DMS79 (cell line): ENCODE measurements around the gene USP43.
"Not testable (repeated sequence)": the region's sequence is repeated elsewhere in the genome, so short reads cannot be mapped to it uniquely, and the experiment has no call there.

Experiments used
- DNase-seq: peaks from one replicate; lab custom pipeline; 2025; lab: John Stamatoyannopoulos, UW

Gene USP43

DNA sequence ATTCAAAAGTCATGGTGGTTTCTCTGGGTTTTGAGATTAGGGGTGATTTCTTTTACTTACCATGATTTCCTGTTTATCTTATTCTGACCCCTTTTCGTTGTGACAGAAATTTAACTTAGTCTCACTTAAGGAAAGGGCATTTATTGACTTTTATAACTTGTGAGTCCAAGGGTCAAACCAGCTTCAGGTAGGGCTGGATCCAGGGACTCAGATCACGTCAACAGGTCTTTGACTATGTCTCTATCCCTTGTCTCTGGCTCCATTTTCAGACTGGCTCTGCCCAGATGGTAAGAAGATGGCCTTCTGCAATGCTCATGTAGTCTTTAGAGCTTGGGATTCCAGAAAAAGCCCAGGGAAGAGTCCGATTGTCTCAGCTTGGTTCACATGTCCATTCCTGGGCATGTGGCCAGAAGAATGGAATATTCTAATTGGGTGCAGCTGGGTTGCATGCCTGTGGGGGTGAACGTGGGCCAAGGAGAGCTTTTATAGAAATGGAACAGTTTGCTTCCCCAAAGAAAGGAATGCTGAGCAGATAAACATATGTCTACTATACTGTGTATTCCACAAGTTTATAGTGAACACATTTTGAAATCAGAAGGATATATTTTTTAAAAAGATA, 13.4 kb downstream of the USP43 start:
- no peak for DNase-seq

DNA sequence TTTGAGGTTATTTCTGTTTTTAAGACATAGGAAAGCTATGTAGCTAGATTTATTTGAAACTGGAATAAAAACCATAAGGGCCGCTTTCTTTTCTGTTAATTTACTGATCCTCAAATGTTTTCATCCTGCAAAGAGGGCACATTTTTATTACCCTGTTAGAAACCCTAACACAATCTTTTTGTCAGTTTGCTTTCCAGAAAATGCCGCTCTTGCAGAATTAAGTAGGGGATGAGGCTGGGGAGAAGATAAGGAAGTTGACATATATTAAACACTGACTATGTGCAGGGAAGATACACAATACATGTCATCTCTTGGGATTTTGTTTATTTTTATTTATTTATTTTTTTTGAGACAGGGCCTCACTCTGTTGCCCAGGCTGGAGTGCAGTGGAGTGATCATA, 15.7 kb downstream of the USP43 start:
- no peak for DNase-seq

DNA sequence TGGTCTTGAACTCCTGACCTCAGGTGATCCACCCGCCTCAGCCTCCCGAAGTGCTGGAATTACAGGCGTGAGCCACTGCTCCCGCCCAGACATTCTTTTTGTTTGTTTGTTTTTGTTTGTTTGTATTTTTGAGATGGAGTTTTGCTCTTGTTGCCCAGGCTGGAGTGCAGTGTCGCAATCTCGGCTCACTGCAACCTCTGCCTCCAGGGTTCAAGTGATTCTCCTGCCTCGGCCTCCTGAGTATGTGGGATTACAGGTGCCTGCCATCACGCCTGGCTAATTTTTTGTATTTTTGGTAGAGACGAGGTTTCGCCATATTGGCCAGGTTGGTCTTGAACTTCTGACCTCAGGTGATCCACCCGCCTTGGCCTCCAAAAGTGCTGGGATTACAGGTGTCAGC, 18.2 kb downstream of the USP43 start:
- not testable (repeated sequence) for DNase-seq

DNA sequence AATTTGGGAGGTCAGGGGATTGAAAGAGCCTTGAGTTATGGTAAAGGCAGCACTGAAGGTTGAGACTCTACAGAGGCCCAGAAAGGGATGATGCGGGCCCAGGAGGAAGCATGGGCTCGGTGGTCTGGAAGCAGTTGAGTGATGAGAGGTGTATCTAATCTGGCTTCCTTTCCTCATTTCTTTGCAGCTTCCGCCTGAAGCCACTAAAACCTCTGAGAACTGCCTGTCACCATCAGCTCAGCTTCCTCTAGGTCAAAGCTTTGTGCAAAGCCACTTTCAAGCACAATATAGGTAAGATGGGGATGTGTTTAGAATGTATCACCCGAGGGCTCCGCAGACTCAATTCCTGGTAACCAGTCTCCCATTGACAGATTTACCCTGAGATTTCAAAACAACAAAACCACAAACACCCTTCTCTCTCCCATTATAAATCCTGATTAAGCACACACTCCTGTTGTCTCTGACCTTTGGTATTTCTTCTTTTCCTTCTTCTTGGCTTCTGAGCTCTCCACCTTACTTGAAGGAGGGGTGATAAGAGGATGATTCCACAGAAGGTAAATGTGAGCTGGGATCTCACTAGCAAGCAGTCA, 21.2 kb downstream of the USP43 start:
- no peak for DNase-seq

DNA sequence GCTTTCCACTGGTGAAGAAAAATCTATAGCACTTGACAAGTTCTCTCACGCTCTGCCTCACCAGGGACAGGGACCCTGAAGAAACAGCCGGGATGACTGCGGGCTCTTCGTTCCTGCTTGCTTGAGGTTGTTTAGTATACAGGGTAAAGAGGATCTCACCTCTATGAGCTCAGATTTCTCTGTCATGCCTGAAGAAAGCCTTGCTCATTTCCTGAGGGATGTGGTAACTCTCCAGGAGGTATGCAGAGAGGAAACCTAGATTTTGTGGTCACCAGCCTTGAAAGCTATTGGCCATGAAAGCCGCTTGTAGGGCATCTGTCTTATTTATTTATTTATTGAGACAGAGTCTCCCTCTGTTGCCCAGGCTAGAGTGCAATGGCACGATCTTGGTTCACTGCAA, 23.2 kb downstream of the USP43 start:
- DNase-seq = no peak

DNA sequence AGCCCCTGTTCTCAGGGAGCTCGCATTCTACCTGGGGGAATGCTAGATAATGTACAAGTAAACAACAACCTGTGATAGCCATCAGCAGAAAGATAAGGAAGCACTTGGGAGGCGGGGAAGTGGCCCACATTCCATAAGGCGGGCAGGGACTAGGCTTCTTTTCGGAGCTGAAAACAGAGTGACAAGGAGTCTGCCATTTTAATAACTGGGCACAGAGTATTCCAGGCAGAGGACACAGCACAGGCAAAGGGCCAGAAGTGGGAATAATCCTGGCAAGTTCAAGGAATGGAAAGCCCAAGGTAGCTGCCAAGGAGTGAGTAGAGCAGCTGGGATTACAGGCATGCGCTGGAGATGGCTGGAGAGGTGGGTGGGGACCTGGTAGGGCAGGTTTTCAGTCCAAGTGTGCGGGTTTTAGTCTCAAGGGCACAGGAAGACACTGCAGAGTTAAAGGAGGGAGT, 24.3 kb downstream of the USP43 start:
- no peak for DNase-seq

DNA sequence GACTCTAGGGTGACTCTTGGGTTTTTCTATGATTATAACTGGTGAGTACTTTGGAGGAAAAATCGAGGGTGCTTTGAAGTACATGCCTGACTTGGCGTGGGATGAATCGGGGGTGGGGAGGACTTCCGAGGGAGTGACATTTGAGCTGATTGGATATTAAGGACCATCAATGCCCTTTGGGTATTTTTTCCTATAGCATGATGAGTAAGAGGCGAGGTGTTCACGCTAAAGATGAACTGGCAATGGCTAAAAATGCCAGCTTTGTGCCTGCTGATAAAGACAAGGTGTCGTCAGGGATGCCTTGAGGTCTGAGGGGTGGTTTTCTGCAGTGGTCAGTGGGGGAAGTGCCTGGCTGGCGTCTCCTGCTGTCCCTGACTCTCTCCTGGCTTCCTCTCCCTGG, 25.3 kb downstream of the USP43 start:
- DNase-seq = no peak

DNA sequence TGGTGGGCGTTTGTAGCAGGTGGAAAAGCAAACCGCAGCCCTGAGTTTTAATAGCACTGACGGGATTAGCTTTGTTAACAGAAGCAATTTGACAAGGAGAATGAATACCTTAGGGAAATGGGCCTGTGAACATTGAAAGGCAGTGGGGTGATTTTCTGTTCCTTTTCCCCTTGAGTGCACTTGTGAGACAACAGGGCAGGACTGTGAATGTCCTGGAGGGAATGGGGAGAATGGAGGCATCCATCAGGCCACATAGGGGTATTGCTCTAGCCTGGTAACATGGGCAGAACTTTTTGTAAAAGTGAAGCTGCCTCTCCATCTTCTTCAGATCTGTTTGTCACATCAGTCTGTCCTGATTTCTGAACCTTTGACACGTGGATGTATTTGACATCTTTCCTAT, 26.2 kb downstream of the USP43 start:
- no peak for DNase-seq

DNA sequence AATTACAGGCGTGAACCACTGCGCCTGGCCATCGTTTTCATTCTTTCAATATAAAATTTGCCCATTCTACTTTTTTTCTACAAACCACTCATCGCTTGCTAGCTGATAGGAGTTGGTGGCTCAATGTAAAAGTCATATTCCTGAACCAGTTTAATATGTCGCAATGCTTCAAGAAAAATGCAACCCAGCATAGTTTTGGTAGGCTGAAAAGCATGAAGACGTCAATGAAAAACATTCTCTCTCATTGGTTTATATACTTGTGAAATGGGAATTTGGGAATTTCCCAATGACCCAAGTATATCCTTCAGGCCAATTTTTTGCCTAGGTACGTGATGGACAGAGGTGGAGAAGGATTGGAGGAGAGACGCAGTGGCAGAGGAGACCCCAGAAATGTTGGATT, 26.9 kb downstream of the USP43 start:
- no peak for DNase-seq

DNA sequence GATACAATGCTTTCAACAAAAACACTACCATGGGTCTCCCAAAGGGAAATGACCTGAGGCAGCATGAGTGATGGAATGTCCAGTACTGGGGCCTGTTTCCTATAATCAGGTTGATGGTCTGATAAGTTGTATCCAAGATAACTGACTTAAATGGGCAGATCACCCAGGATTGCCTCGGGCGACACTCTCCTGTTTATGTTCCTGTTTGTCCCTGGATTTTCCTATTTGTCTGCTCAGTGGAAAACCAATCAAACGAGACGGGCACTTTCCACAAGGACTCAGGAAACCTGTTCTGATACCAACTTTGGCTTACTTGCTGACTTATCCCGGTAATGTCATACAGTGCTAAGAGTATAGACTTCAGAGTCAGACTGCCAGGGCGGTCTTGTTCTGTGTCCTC, 27.4 kb downstream of the USP43 start:
- no peak for DNase-seq

DNA sequence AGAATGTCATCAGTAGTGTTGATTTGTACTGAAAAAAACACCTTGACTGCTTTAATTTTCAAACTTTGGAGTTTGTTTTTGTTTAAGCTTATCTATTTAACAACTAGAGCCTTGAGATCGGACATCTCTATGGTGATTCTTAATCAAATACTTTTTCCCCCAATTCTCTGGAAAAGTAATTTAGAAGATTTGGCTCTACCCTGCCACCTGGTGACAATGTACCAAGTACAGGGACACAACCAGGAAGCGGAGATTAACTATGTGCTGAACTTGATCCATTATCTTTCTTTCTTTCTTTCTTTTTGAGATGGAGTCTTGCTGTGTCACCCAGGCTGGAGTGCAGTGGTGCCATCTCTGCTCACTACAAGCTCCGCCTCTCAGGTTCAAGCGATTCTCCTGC, 30.8 kb downstream of the USP43 start:
- DNase-seq = no peak

DNA sequence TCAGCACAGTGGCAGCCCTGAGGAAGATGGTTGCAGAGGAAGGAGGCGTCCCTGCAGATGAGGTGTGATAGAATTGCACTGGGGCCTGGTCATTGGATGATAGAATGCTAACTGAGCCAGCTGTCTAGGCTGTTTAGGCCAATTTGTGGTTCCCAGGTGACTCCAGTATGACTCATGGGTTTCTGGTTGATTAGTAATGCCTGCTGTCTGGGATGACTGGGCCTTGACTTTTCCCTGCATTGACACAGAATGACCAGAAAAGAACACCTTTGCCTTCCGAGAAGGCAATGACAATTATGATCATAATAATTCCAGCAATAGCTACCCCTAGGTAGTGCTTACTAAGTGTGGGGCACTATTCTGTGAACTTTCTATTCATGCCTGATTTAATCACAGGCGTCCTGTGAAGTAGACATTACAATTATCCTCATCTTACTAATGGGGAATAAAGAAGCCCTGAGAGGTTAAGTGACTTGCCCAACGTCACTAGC, 31.5 kb downstream of the USP43 start:
- DNase-seq = no peak

DNA sequence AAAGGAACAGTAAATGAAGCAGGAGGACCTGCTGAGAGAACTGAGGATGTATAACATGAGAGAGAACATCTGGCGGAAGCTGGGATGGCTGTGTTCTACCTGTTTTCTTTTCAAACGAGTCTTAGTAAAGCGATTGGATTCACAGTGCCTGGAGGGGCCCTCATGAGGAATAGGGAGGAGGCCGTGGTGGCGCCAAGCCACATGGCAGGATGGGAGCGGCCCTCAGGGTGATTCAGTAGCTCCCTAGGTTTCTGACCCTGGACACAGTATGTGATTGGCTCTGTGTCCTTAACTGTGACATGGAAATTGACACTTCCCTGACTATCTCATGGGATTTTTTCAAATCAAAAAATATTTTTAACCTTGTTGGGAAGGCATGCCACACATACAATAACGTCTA, 32.1 kb downstream of the USP43 start:
- DNase-seq = no peak

DNA sequence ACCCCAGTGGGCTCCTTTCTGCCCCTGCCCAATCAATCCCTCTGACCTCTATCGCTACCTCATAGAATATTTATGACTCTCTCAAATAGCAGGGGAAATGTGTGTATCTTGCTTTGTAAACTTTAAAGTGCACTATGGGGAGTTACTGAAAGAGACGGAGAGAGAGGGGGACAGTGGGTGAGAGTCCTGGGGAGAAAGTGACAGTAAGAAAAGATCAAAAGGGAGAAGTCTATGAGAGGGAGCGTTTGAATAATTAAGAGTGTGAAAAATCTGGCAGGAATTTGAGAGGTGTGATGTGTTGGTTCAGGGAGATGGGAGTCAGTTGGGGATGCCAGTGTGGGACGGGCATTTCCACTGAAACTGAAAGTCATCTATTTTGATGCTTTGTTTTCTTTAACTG, 32.6 kb downstream of the USP43 start:
- DNase-seq = no peak

DNA sequence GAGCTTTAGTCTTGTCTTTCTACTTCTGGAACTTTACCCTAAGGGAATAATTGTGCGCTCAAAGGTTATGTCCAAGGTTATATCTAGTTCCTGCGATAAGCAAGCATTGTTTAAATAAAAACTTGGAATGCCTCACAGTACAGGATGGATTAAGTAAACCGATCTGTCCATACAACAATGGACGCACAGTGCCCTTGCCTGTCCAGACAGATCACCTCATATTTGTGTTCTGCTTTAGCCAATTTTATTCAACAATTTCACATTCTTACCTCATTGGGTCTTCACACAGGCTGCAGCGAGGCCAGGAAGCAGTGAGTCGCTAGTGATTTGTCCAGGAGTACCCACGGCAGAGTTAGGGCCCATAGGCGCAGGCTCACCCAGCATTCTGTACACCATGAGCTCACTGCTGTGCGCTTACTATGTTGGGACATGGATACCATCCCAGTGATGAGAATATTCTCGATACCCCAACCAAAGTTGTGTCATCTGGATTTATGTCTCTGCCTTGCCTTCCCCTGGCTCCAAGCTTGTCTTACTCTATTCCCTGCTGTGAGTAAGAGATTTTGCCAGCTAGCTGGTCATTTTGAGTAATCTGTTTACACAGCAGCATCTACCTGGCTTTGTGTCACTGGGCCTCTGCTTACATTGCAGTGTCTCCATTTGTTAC, 39.8 kb downstream of the USP43 start:
- no peak for DNase-seq

DNA sequence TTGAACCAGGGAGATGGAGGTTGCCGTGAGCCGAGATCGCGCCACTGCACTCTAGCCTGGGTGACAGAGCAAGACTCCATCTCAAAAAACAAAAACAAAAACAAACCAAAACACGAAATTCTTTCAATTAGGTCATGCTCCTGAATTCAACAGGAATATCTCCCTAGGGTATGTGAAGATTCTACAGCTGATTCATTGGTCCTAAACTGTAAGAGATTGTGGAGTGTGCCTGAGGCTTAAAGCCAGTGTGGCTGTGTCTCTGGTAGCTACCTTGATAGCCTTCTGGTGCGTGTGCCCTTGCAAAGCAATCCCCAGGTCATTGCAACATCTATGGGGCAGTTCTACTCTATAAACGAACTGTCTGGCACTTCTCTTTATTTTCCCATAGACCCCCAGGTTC, 48.4 kb downstream of the USP43 start:
- no peak for DNase-seq

DNA sequence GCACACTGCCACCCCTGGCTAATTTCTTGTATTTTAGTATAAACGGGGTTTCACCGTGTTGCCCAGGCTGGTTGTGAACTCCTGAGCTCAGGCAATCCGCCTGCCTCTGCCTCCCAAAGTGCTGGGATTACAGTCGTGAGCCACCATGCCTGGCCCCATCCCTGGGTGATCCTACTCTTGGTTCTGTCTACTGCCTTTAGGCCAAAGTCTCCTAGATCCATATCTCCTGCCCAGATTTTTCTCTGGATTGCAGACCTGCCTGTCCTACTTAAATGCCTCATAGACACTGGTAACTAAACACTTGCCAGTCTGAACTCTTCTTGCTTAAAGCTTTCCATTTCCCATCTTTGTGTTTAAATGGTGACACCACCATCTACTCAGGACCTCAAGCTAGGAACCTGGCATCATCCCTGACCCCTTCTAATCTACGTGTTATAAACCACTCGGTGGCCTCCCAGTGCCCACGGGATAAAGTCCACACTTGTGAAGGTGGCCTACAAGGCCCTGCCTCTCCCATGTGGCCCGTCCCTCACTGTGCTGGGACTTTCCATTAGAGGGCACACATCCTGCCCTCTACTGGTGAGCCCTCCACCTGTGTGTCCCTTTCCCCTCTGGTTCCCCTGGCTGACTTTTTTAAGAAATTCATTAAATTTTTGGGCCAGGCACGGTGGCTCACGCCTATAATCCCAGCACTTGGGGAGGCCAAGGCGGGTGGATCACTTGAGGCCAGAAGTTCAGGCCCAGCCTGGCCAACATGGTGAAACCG, 51.1 kb downstream of the USP43 start:
- DNase-seq = no peak

DNA sequence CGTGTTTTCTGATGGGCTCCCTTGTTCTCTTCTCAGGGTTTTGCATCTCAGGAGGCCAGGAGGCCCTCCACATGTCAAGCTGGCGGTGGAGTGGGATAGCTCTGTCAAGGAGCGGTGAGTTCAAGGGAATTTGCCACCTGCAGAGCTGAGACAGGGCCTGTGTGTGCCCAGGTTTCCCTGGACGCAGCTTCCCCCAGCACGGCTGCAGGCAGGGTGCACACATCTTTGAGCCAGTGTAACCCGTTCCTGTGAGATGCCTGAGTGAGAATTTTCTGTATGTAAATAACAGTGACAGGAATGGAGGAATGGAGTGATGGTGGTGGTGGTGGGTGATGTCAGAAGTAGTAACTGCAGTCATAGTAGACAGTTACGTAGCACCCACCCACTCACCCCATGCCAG, 54.8 kb downstream of the USP43 start:
- DNase-seq = no peak

DNA sequence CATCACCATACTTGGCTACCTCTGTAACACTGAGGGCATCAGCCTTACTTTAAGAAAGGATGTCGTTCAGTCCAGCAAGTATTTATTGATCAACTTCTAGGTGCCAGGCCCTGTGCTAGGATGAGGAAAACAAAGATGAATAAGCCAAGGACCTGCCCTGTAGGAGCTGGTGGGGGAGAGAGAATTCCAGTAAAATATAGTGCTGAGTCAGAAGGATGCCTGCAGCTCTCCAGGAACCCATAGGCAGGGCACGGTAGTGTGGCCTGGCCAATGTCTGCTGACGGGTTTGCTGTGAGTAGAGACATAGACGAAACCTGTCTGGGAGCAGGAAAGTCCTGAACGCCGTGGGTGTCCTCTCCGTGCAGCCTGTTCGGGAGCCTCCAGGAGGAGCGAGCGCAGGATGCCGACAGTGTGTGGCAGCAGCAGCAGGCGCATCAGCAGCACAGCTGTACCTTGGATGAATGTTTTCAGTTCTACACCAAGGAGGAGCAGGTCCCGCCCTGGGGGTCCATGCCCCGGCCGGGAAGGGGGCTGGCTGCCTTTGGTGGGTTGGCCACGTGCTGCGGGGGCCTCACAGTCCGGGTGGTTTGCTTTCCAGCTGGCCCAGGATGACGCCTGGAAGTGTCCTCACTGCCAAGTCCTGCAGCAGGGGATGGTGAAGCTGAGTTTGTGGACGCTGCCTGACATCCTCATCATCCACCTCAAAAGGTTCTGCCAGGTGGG, 55.6 kb downstream of the USP43 start:
- DNase-seq = no peak

DNA sequence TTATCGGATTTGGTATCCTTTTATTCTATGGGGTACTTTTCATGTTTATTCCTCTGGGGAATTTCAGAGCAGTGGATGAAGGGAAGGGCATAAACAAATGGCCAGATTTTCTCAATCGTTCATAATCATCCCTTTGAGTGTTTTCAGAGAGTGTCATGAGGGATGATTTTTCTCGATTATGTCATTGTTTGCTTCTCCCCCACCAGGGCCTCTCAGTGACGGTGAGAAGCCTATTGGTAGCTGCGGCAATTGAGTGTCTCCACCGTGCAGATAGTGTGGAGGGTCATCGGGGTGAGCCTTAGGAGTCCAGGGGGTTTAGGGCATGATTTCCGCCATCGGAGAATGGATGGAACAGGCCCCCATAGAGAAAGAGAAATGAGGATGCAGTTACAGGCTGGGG, 57.2 kb downstream of the USP43 start:
- DNase-seq = no peak

DNA sequence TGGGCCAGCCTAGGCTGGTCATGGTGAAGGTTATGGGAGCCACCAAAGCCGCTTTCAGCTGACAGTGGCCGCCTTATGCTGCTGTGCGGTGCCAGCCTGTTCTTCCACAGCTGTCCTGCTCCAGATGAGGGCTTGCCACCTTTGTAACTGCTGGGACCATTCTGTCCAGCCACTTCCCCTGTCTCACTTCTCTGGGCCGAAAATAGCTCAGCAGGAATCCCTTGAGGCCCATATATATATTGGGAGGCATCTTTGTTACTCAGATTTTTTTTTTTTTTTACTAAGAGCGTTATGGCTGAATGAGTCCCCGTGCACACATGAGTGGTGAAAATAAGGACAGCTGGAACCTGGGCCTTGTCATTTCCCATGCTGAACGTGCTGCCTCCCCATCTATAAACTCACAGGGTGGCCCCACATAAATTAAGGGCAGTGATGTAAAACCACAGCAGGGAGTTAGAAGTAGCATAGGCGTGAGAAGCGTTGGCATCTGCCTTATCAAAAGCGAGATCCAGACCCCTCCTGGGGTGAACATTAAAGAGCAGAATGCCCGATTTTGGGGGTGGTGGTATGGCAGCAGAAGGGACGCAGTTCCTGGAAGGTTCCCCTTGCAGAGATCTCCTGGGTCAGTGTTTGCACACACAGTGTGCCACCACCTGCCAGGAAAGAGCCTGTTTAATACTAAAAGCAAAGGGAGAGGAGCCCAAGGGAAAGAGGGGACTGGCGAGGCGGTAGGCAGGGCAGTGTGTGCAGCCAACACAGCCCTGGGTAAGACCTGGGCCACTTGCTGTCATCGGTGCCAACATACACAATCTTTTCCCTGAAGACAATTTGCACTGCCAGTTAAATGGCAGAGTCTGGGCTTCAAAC, 57.8 kb downstream of the USP43 start:
- DNase-seq = peak; percentile 14
